ENCODE data around the gene CBX3. TPM values are rescaled to one million over a fixed set of nuclear protein-coding genes. Genes with fewer than 3 reads are reported as not detected.

CBX3 gene
- total and polyA plus RNA-seq, 10 of the 15 experiments (the other 5 are each of a cell fraction or from before 2014, with no cell fraction given) = 153 to 307 (median 225) TPM

DNA sequence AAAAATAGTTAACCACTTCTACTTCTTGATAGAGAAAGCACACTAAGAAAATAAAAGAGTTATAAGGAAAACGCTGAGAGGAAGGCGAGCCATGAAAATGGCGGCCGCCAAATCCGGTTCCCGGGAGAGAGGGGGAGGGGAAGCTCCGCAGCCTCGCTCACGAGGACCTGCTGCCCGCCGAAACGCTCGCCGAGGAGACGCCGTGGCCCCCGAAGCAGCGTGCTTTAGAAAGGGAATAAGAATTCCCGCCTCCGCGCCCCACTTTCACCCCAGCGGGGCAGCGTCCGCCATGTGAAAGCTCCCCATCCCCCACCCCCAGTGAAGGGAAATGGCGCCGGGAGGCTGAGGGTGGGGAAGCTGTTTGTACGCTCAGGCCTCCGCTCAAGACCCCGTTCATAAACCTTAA is 1.5 kb upstream of the CBX3 start (continued):
- TF ChIP-seq SMAD1 (IDR thresholded peaks at IDR 0.05; ENCODE audit: low read depth, partially characterized antibody) (no peak), SUZ12 (IDR thresholded peaks at IDR 0.05; ENCODE audit: unreplicated experiment) (no peak), POLR2A (IDR thresholded peaks at IDR 0.05; ENCODE audit: low read depth, low read length) (no peak), MYB (IDR thresholded peaks at IDR 0.05; ENCODE audit: borderline replicate concordance, low read depth, low read length) (no peak), CREB1 (IDR thresholded peaks at IDR 0.05; ENCODE audit: low read depth) (no peak), PML (IDR thresholded peaks at IDR 0.05; ENCODE audit: low read length) (no peak), CHD2 (IDR thresholded peaks at IDR 0.05; ENCODE audit: borderline replicate concordance, low read depth, low read length) (peak; percentile 82), SMC3 (IDR thresholded peaks at IDR 0.05; ENCODE audit: borderline replicate concordance, low read length) (no peak; the same call in 1 of the 2 replicates), POU2F2 (IDR thresholded peaks at IDR 0.05; ENCODE audit: borderline replicate concordance, low read depth, low read length) (peak; percentile 29; the same call in 1 of the 3 replicates), RBBP5 (conservative IDR thresholded peaks at IDR 0.05) (no peak), BMI1 (IDR thresholded peaks at IDR 0.05; ENCODE audit: borderline replicate concordance) (no peak), IKZF2 (IDR thresholded peaks at IDR 0.05) (peak; percentile 54 to 69; a peak in 2 of 4 replicates), RFX5 (IDR thresholded peaks at IDR 0.05; ENCODE audit: low read depth, low read length) (no peak), MYC (IDR thresholded peaks at IDR 0.05; ENCODE audit: insufficient read depth, insufficient read length, insufficient replicate concordance, low read length, severe bottlenecking) (peak; percentile 85), JUNB (IDR thresholded peaks at IDR 0.05) (no peak), STAT1 (conservative IDR thresholded peaks at IDR 0.05) (no peak), NR2C1 (IDR thresholded peaks at IDR 0.05) (peak; percentile 49), BACH1 (IDR thresholded peaks at IDR 0.05; ENCODE audit: borderline replicate concordance) (peak; percentile 88), IRF4 (IDR thresholded peaks at IDR 0.05; ENCODE audit: low read depth, low read length) (peak; percentile 7; the same call in 1 of the 2 replicates), LARP7 (IDR thresholded peaks at IDR 0.05) (no peak; the same call in none of the 2 replicates)
- TF ChIP-seq, protein P1, sequence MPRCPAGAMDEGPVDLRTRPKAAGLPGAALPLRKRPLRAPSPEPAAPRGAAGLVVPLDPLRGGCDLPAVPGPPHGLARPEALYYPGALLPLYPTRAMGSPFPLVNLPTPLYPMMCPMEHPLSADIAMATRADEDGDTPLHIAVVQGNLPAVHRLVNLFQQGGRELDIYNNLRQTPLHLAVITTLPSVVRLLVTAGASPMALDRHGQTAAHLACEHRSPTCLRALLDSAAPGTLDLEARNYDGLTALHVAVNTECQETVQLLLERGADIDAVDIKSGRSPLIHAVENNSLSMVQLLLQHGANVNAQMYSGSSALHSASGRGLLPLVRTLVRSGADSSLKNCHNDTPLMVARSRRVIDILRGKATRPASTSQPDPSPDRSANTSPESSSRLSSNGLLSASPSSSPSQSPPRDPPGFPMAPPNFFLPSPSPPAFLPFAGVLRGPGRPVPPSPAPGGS (IDR thresholded peaks at IDR 0.05; ENCODE audit: borderline replicate concordance, insufficient read depth, low read depth, low read length, poor library complexity, severe bottlenecking) = no peak
- TF ChIP-seq, protein P2, sequence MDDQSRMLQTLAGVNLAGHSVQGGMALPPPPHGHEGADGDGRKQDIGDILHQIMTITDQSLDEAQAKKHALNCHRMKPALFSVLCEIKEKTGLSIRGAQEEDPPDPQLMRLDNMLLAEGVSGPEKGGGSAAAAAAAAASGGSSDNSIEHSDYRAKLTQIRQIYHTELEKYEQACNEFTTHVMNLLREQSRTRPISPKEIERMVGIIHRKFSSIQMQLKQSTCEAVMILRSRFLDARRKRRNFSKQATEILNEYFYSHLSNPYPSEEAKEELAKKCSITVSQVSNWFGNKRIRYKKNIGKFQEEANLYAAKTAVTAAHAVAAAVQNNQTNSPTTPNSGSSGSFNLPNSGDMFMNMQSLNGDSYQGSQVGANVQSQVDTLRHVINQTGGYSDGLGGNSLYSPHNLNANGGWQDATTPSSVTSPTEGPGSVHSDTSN (IDR thresholded peaks at IDR 0.05; ENCODE audit: insufficient replicate concordance, low read depth, low read length) = no peak
- TF ChIP-seq, protein P3, sequence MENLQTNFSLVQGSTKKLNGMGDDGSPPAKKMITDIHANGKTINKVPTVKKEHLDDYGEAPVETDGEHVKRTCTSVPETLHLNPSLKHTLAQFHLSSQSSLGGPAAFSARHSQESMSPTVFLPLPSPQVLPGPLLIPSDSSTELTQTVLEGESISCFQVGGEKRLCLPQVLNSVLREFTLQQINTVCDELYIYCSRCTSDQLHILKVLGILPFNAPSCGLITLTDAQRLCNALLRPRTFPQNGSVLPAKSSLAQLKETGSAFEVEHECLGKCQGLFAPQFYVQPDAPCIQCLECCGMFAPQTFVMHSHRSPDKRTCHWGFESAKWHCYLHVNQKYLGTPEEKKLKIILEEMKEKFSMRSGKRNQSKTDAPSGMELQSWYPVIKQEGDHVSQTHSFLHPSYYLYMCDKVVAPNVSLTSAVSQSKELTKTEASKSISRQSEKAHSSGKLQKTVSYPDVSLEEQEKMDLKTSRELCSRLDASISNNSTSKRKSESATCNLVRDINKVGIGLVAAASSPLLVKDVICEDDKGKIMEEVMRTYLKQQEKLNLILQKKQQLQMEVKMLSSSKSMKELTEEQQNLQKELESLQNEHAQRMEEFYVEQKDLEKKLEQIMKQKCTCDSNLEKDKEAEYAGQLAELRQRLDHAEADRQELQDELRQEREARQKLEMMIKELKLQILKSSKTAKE (IDR thresholded peaks at IDR 0.05; ENCODE audit: low read depth, poor library complexity, severe bottlenecking) = peak; percentile 30
- TF ChIP-seq, protein P4, sequence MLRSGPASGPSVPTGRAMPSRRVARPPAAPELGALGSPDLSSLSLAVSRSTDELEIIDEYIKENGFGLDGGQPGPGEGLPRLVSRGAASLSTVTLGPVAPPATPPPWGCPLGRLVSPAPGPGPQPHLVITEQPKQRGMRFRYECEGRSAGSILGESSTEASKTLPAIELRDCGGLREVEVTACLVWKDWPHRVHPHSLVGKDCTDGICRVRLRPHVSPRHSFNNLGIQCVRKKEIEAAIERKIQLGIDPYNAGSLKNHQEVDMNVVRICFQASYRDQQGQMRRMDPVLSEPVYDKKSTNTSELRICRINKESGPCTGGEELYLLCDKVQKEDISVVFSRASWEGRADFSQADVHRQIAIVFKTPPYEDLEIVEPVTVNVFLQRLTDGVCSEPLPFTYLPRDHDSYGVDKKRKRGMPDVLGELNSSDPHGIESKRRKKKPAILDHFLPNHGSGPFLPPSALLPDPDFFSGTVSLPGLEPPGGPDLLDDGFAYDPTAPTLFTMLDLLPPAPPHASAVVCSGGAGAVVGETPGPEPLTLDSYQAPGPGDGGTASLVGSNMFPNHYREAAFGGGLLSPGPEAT (IDR thresholded peaks at IDR 0.05; ENCODE audit: low read depth) = 0 out of 2 replicates have a peak, but pooled peaks have one; percentile 9
- TF ChIP-seq, protein P5, sequence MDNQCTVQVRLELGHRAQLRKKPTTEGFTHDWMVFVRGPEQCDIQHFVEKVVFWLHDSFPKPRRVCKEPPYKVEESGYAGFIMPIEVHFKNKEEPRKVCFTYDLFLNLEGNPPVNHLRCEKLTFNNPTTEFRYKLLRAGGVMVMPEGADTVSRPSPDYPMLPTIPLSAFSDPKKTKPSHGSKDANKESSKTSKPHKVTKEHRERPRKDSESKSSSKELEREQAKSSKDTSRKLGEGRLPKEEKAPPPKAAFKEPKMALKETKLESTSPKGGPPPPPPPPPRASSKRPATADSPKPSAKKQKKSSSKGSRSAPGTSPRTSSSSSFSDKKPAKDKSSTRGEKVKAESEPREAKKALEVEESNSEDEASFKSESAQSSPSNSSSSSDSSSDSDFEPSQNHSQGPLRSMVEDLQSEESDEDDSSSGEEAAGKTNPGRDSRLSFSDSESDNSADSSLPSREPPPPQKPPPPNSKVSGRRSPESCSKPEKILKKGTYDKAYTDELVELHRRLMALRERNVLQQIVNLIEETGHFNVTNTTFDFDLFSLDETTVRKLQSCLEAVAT (IDR thresholded peaks at IDR 0.05) = no peak

Measured in GM12878 (cell line).